Adrenal gland (tissue), 12 donors: ENCODE results near the gene USP2. TPM values are rescaled to one million over a fixed set of nuclear protein-coding genes. Genes with fewer than 3 reads are reported as not detected.

Experiments
- DNase-seq, 7 donors: peaks; one replicate each; pipeline ENCODE4 v3.0.0-alpha.2; 2019 to 2020
- H3K27ac ChIP-seq, 5 donors: fragments of 200-600 bp; sonication (generic) in 4 of 5; 1 replicate in 3 of 5; 2 replicates in 2 of 5; pipeline versions ENCODE4 v1.5.1 to v1.8.0; 2016 to 2020; ENCODE audit warnings: mild to moderate bottlenecking in 1 of 5
- H3K27me3 ChIP-seq: fragments of 200-600 bp; 2 replicates; pipeline ENCODE4 v1.8.0; 2021
- H3K36me3 ChIP-seq, 2 donors: fragments of 200-600 bp; replicated peaks in 1 of 2; 1 replicate in 1 of 2; 2 replicates in 1 of 2; pipeline versions ENCODE4 v1.5.1 to v1.8.0; 2018 to 2022
- H3K4me1 ChIP-seq, 2 donors: fragments of 200-600 bp; replicated peaks in 1 of 2; 1 replicate in 1 of 2; 2 replicates in 1 of 2; pipeline versions ENCODE4 v1.5.1 to v1.8.0; 2018 to 2021
- H3K4me3 ChIP-seq, 4 donors: fragments of 200-600 bp; sonication (generic) in 3 of 4; one replicate each; pipeline ENCODE4 v1.5.1; 2016 to 2018
- H3K9me3 ChIP-seq, 3 donors: fragments of 200-600 bp; sonication (generic) in 1 of 3; replicated peaks in 1 of 3; 1 replicate in 2 of 3; 2 replicates in 1 of 3; pipeline versions ENCODE4 v1.5.1 to v1.8.0; 2016 to 2021
- CTCF ChIP-seq, 6 experiments: fragments of 450-650 bp in 4 of 6; fragments of 200-600 bp in 2 of 6; sonication (generic) in 1 of 6; IDR thresholded peaks; 1 replicate in 5 of 6; 2 replicates in 1 of 6; pipeline versions ENCODE4 v1.5.1 to v1.8.0; 2016 to 2021; ENCODE audit warnings: antibody characterized with exemption in 6 of 6, mild to moderate bottlenecking in 2 of 6, moderate library complexity in 1 of 6
- POLR2A ChIP-seq, 2 donors: fragments of 450-650 bp; IDR thresholded peaks; one replicate each; pipeline ENCODE4 v1.6.1; 2017; ENCODE audit warnings: antibody characterized with exemption in 2 of 2, mild to moderate bottlenecking in 2 of 2, moderate library complexity in 1 of 2
- whole genome bisulfite sequencing, 4 donors: extraction: QIAGEN DNeasy Blood & Tissue Kit in 2 of 4; methylation state at CpG; one replicate each; pipeline versions ENCODE4 v1.1.5 to v1.1.7; 2013 to 2017; 5-methylcytosine and 5-hydroxymethylcytosine counted together
- intact Hi-C, 2 donors: fragments of 100-400 bp; cut with DNase I; formaldehyde crosslinking; loops; one replicate each; pipeline versions ENCODE4 v1.14.1 to v1.15.0; 2022 to 2023
- polyA plus RNA-seq, 3 donors: library from polyadenylated mRNA; stranded (reverse); fragments of 200-250 nt in 2 of 3; fragments of 350-450 nt in 1 of 3; fragmentation: Illumina TruSeq in 1 of 3; extraction: RNeasy Lipid Tissue Mini Kit (QIAGEN cat#74804) in 1 of 3; gene quantifications; one replicate each; pipeline ENCODE4 v1.2.3, GENCODE V29; 2013 to 2014
- total RNA-seq, 9 donors: library from RNA; depleted of rRNA in 4 of 9; stranded (reverse); fragments of >200 nt in 4 of 9; fragments of 120-200 nt in 1 of 9; fragmentation: NEBNext Ultra II Directional in 1 of 9; extraction: Animal tissue kit (Norgen Biotek cat#: 25700) in 1 of 9; gene quantifications; one replicate each; pipeline versions ENCODE4 v1.1.0 to v1.2.4, GENCODE V29; 2013 to 2023
- donor health status: healthy with polysubstance abuse.
- donor health status: Bipolar disorder and iron deficiency.
- donor health status: DM: yes; HTN: yes; CAD: no.
- donor health status: DM: no; HTN: no; CAD: no.
- donor health status: DM: no; HTN: no; CAD: no.
- donor health status: DM: yes; HTN: yes; CAD: no.

Gene USP2
- total and polyA plus RNA-seq, 12 donors: 1.8 to 28.7 (median 9.3) TPM

- no peak overlapping the region for H3K27ac ChIP-seq
- H3K36me3 ChIP-seq: no peaks in the 10 kb centered on the region
- no peak for DNase-seq
- H3K4me1 ChIP-seq: peaks cover 22 to 40% of the 10 kb centered on the region in 2 donors
- H3K9me3 ChIP-seq: no peaks in the 10 kb centered on the region
- no peak overlapping the region for H3K4me3 ChIP-seq
- no peaks in the 10 kb centered on the region for H3K27me3 ChIP-seq
- intact Hi-C loops: loop anchor here in 1 of 2 donors (5.0 kb wide), 1 partner anchor 35 kb away; no protein-coding TSS in a partner anchor
- 74 to 89% (median 81%) methylated on average over 3 to 10 of the region's 10 CpGs for WGBS, 4 donors
- TF ChIP-seq POLR2A (IDR thresholded peaks at IDR 0.05) (no peak), CTCF (IDR thresholded peaks at IDR 0.05) (no peak)
Observed at GRCh38 chr11:119342362-119343130, 38.9 kb downstream of the USP2 start.

GRCh38 chr11:119342023-119342300 is 39.5 kb downstream of the USP2 start:
- no peak for DNase-seq
- peaks cover 16 to 38% of the 10 kb centered on the region in 2 donors for H3K4me1 ChIP-seq
- intact Hi-C loops: loop anchor here in 1 of 2 donors (5.0 kb wide), 1 partner anchor 35 kb away; no protein-coding TSS in a partner anchor
- peaks cover 0 to 2% of the 10 kb centered on the region in 2 donors for H3K36me3 ChIP-seq
- H3K9me3 ChIP-seq: no peaks in the 10 kb centered on the region
- TF ChIP-seq CTCF (IDR thresholded peaks at IDR 0.05) (no peak), POLR2A (IDR thresholded peaks at IDR 0.05) (no peak)
- 66 to 93% (median 70%) methylated on average over 3 to 7 of the region's 7 CpGs for WGBS, 4 donors
- H3K27me3 ChIP-seq: no peaks in the 10 kb centered on the region
- no peak overlapping the region for H3K4me3 ChIP-seq
- no peak overlapping the region for H3K27ac ChIP-seq

- peak overlapping the region in 1 of 4 donors; percentile 72 for H3K4me3 ChIP-seq
- 25 to 38% (median 33%) methylated on average over 8 to 16 of the region's 16 CpGs for WGBS, 4 donors
- H3K9me3 ChIP-seq: no peaks in the 10 kb centered on the region
- peaks cover 0 to 8% of the 10 kb centered on the region in 2 donors for H3K36me3 ChIP-seq
- peak overlapping the region in 2 of 5 donors; percentile 81 to 87 for H3K27ac ChIP-seq
- intact Hi-C loops: loop anchor here in 1 of 2 donors (5.0 kb wide), 1 partner anchor 36 kb away; no protein-coding TSS in a partner anchor
- peak in 1 of 7 donors; percentile 35 for DNase-seq
- no peaks in the 10 kb centered on the region for H3K27me3 ChIP-seq
- H3K4me1 ChIP-seq: peaks cover 15 to 38% of the 10 kb centered on the region in 2 donors
- TF ChIP-seq CTCF (IDR thresholded peaks at IDR 0.05) (no peak), POLR2A (IDR thresholded peaks at IDR 0.05) (no peak)
Observed at GRCh38 chr11:119341222-119342022, 40.1 kb downstream of the USP2 start.
